Fibroblast of the aortic adventitia (primary cell): ENCODE measurements around the gene SERTAD4. TPM values are rescaled to one million over a fixed set of nuclear protein-coding genes. Genes with fewer than 3 reads are reported as not detected.

Source experiments
- DNase-seq: peaks from one replicate; pipeline ENCODE4 v3.0.0-alpha.2; 2010; ENCODE audit warnings: low read depth
- H3K4me3 ChIP-seq: 2 replicates; pipeline ENCODE4 v1.5.1; 2011; ENCODE audit warnings: low read depth, mild to moderate bottlenecking, control low read depth, low read length, moderate library complexity
- CTCF ChIP-seq: IDR thresholded peaks from 2 replicates; pipeline ENCODE4 v1.5.1; 2011; ENCODE audit warnings: mild to moderate bottlenecking, low read length, control low read depth, inconsistent platforms; ENCODE audit not compliant: insufficient read depth
- total RNA-seq: library from RNA; depleted of rRNA; stranded (reverse); fragments of >200 nt; gene quantifications from 2 replicates; pipeline ENCODE4 v1.2.3, GENCODE V29; 2012; ENCODE audit warnings: low replicate concordance

Gene SERTAD4
- total RNA-seq, 1 donor = 16.7 TPM

GRCh38 chr1:210233216-210233494, 559 bp downstream of the SERTAD4 start:
- no peak for TF ChIP-seq CTCF
- DNase-seq = no peak
- peak overlapping the region; percentile 74 for H3K4me3 ChIP-seq

- DNase-seq = peak; percentile 74
- no peak for TF ChIP-seq CTCF
- peak overlapping the region; percentile 74 for H3K4me3 ChIP-seq
Observed at GRCh38 chr1:210233495-210234328, 1.1 kb downstream of the SERTAD4 start.

GRCh38 chr1:210234329-210234757, 1.7 kb downstream of the SERTAD4 start:
- H3K4me3 ChIP-seq = peak overlapping the region; percentile 74
- no peak for TF ChIP-seq CTCF
- DNase-seq = no peak

GRCh38 chr1:210235363-210236053, 2.9 kb downstream of the SERTAD4 start:
- TF ChIP-seq CTCF = no peak
- DNase-seq = no peak
- H3K4me3 ChIP-seq = no peak overlapping the region

DNA sequence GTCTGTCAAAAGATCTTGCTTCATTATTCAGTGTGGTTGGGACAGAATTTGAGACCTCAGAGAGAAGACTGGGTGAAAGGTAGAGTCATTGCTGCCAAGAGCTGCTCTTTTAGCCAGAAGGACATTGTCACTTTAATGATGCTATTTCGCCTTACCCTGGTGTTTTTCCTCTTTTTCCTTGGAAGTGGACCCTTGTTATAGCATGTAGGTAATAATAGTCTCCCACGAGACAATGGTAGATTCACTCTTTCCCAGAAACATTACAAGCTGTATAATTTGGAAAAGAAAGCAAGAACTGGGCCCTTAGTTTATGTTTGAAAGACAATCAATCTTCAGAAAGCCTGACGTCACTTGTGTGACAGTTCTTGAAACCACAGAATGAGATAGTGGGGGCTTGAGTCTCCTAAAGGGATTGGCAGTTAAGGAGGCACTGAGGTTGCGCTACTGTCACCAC, 3.8 kb downstream of the SERTAD4 start:
- H3K4me3 ChIP-seq = no peak overlapping the region
- TF ChIP-seq CTCF = no peak
- DNase-seq = peak; percentile 88

- H3K4me3 ChIP-seq = peak overlapping the region; percentile 54
- peak; percentile 98 for DNase-seq
- no peak for TF ChIP-seq CTCF
Observed at GRCh38 chr1:210236840-210237409, 4.3 kb downstream of the SERTAD4 start.
